ENCODE results near the gene TRNT1. TPM values are rescaled to one million over a fixed set of nuclear protein-coding genes. Genes with fewer than 3 reads are reported as not detected.

Gene TRNT1
- polyA plus RNA-seq, 1 donor (not counting 4 experiments of a cell fraction or from before 2014, with no cell fraction given) = 13.0 TPM

DNA sequence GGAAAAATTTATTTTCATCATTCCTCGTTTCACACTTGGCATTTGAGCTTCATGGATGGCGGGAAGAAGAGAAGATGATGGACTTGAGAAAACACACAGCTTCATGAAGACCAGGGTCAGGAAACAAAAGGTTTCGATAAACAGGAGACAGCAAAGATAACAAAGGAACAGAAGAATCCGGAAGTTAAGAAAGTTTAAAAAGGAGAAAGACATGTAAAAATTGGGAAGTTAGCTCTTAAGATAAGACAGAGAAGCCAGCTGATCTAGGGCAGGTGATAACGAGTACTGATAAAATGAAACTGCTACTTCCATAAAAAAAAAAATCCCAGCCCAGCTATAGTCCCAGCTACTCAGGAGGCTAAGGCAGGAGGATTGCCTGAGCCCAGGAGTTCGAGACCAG lies 40.5 kb upstream of the TRNT1 start:
- H3K4me1 ChIP-seq (ENCODE audit: control insufficient read depth, extremely low read depth, insufficient read depth, low read length) = no peaks in the 10 kb centered on the region
- no peaks in the 10 kb centered on the region for H3K79me2 ChIP-seq (ENCODE audit: control insufficient read depth, insufficient read depth, low read length)
- DNase-seq (ENCODE audit: low read depth, low spot score) (no peak), FAIRE-seq (no peak)
- H4K20me1 ChIP-seq (ENCODE audit: control insufficient read depth, extremely low read depth, insufficient read depth, low read length) = no peaks in the 10 kb centered on the region
- dilution Hi-C loops (cut with MboI; ENCODE audit: extremely low pct_ligation_motif_present, low sequenced_read_pairs) = no loop called here
- H3K4me2 ChIP-seq (ENCODE audit: control insufficient read depth, extremely low read depth, insufficient read depth, low read depth, low read length) = no peak overlapping the region
- H3K9me1 ChIP-seq (ENCODE audit: control insufficient read depth, extremely low read depth, insufficient read depth, low read length) = no peaks in the 10 kb centered on the region
- no peaks in the 10 kb centered on the region for H3K36me3 ChIP-seq (ENCODE audit: control insufficient read depth in 2 of 2, extremely low read depth in 1 of 2, insufficient read depth in 2 of 2, low read length in 2 of 2)
- TF ChIP-seq, protein P1, sequence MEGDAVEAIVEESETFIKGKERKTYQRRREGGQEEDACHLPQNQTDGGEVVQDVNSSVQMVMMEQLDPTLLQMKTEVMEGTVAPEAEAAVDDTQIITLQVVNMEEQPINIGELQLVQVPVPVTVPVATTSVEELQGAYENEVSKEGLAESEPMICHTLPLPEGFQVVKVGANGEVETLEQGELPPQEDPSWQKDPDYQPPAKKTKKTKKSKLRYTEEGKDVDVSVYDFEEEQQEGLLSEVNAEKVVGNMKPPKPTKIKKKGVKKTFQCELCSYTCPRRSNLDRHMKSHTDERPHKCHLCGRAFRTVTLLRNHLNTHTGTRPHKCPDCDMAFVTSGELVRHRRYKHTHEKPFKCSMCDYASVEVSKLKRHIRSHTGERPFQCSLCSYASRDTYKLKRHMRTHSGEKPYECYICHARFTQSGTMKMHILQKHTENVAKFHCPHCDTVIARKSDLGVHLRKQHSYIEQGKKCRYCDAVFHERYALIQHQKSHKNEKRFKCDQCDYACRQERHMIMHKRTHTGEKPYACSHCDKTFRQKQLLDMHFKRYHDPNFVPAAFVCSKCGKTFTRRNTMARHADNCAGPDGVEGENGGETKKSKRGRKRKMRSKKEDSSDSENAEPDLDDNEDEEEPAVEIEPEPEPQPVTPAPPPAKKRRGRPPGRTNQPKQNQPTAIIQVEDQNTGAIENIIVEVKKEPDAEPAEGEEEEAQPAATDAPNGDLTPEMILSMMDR (optimal IDR thresholded peaks at IDR 0.05 in 1 of 3, IDR thresholded peaks at IDR 0.05 in 1 of 3, conservative IDR thresholded peaks at IDR 0.05 in 1 of 3; ENCODE audit: extremely low read depth in 1 of 3, insufficient read depth in 2 of 3, low read length in 3 of 3) = no peak
- no peak for TF ChIP-seq EZH2 (IDR thresholded peaks at IDR 0.05; ENCODE audit: low read length)
- H3K9ac ChIP-seq (ENCODE audit: control insufficient read depth, extremely low read depth, insufficient read depth, low read length) = no peak overlapping the region
- H3K27ac ChIP-seq (ENCODE audit: control insufficient read depth, insufficient read depth, low read length) = no peak overlapping the region
- H3K4me3 ChIP-seq (ENCODE audit: control insufficient read depth in 2 of 3, extremely low read depth in 1 of 3, insufficient read depth in 2 of 3, low read depth in 1 of 3, low read length in 3 of 3) = no peak overlapping the region
- H3K9me3 ChIP-seq (ENCODE audit: control insufficient read depth, low read depth, low read length) = no peaks in the 10 kb centered on the region
- H2AFZ ChIP-seq (ENCODE audit: control insufficient read depth, low read length) = no peak overlapping the region
- H3K27me3 ChIP-seq (ENCODE audit: control insufficient read depth, extremely low read depth, insufficient read depth, low read length) = no peaks in the 10 kb centered on the region

DNA sequence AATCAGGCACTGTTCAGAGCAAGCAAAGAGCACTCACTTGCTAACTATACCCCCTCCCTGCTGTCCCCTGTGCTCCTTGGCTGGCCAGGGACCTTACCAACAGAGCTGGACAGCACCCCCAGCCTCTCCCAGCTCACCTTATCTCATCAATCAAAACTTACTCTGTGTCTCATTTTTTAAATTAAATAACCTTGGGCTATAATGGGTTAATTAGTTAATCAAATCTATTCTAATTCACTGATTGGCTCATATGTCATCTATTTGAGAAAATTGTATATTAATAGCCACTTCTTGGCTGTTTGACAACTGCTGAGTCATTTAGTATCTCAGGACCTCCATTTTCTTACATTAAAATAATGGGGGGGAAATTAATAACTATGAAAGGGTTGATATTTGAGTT lies 39.5 kb upstream of the TRNT1 start:
- DNase-seq (ENCODE audit: low read depth, low spot score) (no peak), FAIRE-seq (no peak)
- no peak overlapping the region for H2AFZ ChIP-seq (ENCODE audit: control insufficient read depth, low read length)
- TF ChIP-seq, protein P1 (optimal IDR thresholded peaks at IDR 0.05 in 1 of 3, IDR thresholded peaks at IDR 0.05 in 1 of 3, conservative IDR thresholded peaks at IDR 0.05 in 1 of 3; ENCODE audit: extremely low read depth in 1 of 3, insufficient read depth in 2 of 3, low read length in 3 of 3) = no peak
- TF ChIP-seq EZH2 (IDR thresholded peaks at IDR 0.05; ENCODE audit: low read length) = no peak
- no peak overlapping the region for H3K9ac ChIP-seq (ENCODE audit: control insufficient read depth, extremely low read depth, insufficient read depth, low read length)
- no peaks in the 10 kb centered on the region for H4K20me1 ChIP-seq (ENCODE audit: control insufficient read depth, extremely low read depth, insufficient read depth, low read length)
- H3K9me1 ChIP-seq (ENCODE audit: control insufficient read depth, extremely low read depth, insufficient read depth, low read length) = no peaks in the 10 kb centered on the region
- H3K9me3 ChIP-seq (ENCODE audit: control insufficient read depth, low read depth, low read length) = no peaks in the 10 kb centered on the region
- no peaks in the 10 kb centered on the region for H3K27me3 ChIP-seq (ENCODE audit: control insufficient read depth, extremely low read depth, insufficient read depth, low read length)
- no peaks in the 10 kb centered on the region for H3K4me1 ChIP-seq (ENCODE audit: control insufficient read depth, extremely low read depth, insufficient read depth, low read length)
- H3K4me3 ChIP-seq (ENCODE audit: control insufficient read depth in 2 of 3, extremely low read depth in 1 of 3, insufficient read depth in 2 of 3, low read depth in 1 of 3, low read length in 3 of 3) = no peak overlapping the region
- no peak overlapping the region for H3K27ac ChIP-seq (ENCODE audit: control insufficient read depth, insufficient read depth, low read length)
- no peak overlapping the region for H3K4me2 ChIP-seq (ENCODE audit: control insufficient read depth, extremely low read depth, insufficient read depth, low read depth, low read length)
- dilution Hi-C loops (cut with MboI; ENCODE audit: extremely low pct_ligation_motif_present, low sequenced_read_pairs) = no loop called here
- H3K36me3 ChIP-seq (ENCODE audit: control insufficient read depth in 2 of 2, extremely low read depth in 1 of 2, insufficient read depth in 2 of 2, low read length in 2 of 2) = no peaks in the 10 kb centered on the region
- no peaks in the 10 kb centered on the region for H3K79me2 ChIP-seq (ENCODE audit: control insufficient read depth, insufficient read depth, low read length)

Data from keratinocyte (primary cell).